GM12891 (cell line): ENCODE results near the gene DZIP1.

Source experiments
- POLR2A ChIP-seq: IDR thresholded peaks from 2 replicates; pipeline ENCODE4 v1.6.1; 2011; ENCODE audit warnings: low read depth, low read length, control low read depth
- POLR2AphosphoS5 ChIP-seq: IDR thresholded peaks from 2 replicates; pipeline ENCODE4 v1.6.1; 2011; ENCODE audit warnings: low read depth, low read length, control low read depth
- TAF1 ChIP-seq: IDR thresholded peaks from 2 replicates; pipeline ENCODE4 v1.6.1; 2011; ENCODE audit warnings: low read depth, low read length, control low read depth

- TF ChIP-seq TAF1, result no peak
- TF ChIP-seq POLR2AphosphoS5, result no peak
- TF ChIP-seq POLR2A, result no peak
Observed at GRCh38 chr13:95568131-95568530, 76.4 kb downstream of the DZIP1 start.
